Heart left ventricle (tissue), 16 donors: ENCODE data around the gene SYCP2L. TPM values are rescaled to one million over a fixed set of nuclear protein-coding genes. Genes with fewer than 3 reads are reported as not detected.

Experiments
- ATAC-seq, 4 donors: fragments of 200-7000 bp; cut with Tn5 transposase; one replicate each; pipeline ENCODE4 v1.9.1; 2020 to 2022; ENCODE audit warnings: moderate library complexity in 4 of 4, mild to moderate bottlenecking in 3 of 4, moderate number of reproducible peaks in 1 of 4
- DNase-seq, 5 donors: peaks; one replicate each; pipeline ENCODE4 v3.0.0-alpha.2; 2020
- H3K27ac ChIP-seq, 12 donors: fragments of 200-600 bp; sonication (generic) in 4 of 12; one replicate each; pipeline versions ENCODE4 v1.5.0 to v1.8.0; 2016 to 2022; ENCODE audit warnings: mild to moderate bottlenecking in 2 of 12
- H3K27me3 ChIP-seq, 9 donors: fragments of 200-600 bp; sonication (generic) in 2 of 9; one replicate each; pipeline versions ENCODE4 v1.5.1 to v1.8.0; 2016 to 2022; ENCODE audit warnings: mild to moderate bottlenecking in 3 of 9
- H3K36me3 ChIP-seq, 9 donors: fragments of 200-600 bp; sonication (generic) in 2 of 9; one replicate each; pipeline versions ENCODE4 v1.5.0 to v1.8.0; 2018 to 2022; ENCODE audit warnings: mild to moderate bottlenecking in 2 of 9
- H3K4me1 ChIP-seq, 12 donors: fragments of 200-600 bp; sonication (generic) in 4 of 12; one replicate each; pipeline versions ENCODE4 v1.5.0 to v1.8.0; 2016 to 2022; ENCODE audit warnings: mild to moderate bottlenecking in 3 of 12
- H3K4me3 ChIP-seq, 12 donors: fragments of 200-600 bp; sonication (generic) in 4 of 12; one replicate each; pipeline versions ENCODE4 v1.5.0 to v1.8.0; 2017 to 2022; ENCODE audit warnings: mild to moderate bottlenecking in 9 of 12, moderate library complexity in 4 of 12
- H3K9me3 ChIP-seq, 12 donors: fragments of 200-600 bp; sonication (generic) in 4 of 12; one replicate each; pipeline versions ENCODE4 v1.5.0 to v1.8.0; 2016 to 2022; ENCODE audit warnings: mild to moderate bottlenecking in 1 of 12
- POLR2A ChIP-seq, 2 donors: fragments of 450-650 bp; IDR thresholded peaks; one replicate each; pipeline ENCODE4 v1.6.1; 2017; ENCODE audit warnings: antibody characterized with exemption in 2 of 2, mild to moderate bottlenecking in 2 of 2, moderate library complexity in 2 of 2
- WGBS, 4 donors: extraction: QIAGEN DNeasy Blood & Tissue Kit in 2 of 4; methylation state at CpG; one replicate each; pipeline versions ENCODE4 v1.1.5 to v1.1.7; 2013 to 2018; 5-methylcytosine and 5-hydroxymethylcytosine counted together
- intact Hi-C, 10 donors: fragments of 100-400 bp; cut with DNase I; formaldehyde crosslinking; loops; one replicate each; pipeline versions ENCODE4 v1.11.1 to v1.14.2; 2022
- polyA plus RNA-seq, 2 donors: library from polyadenylated mRNA; stranded (reverse); fragments of 200-250 nt; gene quantifications; one replicate each; pipeline ENCODE4 v1.2.3, GENCODE V29; 2013
- total RNA-seq, 9 donors: library from RNA; depleted of rRNA in 2 of 9; stranded (reverse); fragments of >200 nt in 2 of 9; fragmentation: NEBNext Ultra II Directional in 3 of 9; extraction: Animal tissue kit (Norgen Biotek cat#: 25700) in 3 of 9; gene quantifications; one replicate each; pipeline versions ENCODE4 v1.1.0 to v1.2.4, GENCODE V29; 2016 to 2023
- TF ChIP-seq, protein P1 (sequence below), 12 donors: fragments of 200-600 bp; sonication (generic) in 4 of 12; IDR thresholded peaks; one replicate each; pipeline versions ENCODE4 v1.5.0 to v1.8.0; 2018 to 2022; ENCODE audit warnings: antibody characterized with exemption in 12 of 12, mild to moderate bottlenecking in 5 of 12
- donor health status: ischemic (EF 13 %, LVEDD 7.1; RV severe dilation, severe dysfunction).
- donor health status: healthy with polysubstance abuse.
- donor health status: DM: no; HTN: yes; CAD: no.
- donor health status: DM: no; HTN: no; CAD: no.
- donor health status: ischemic (EF 25% LVEDD 6.9; RV normal size, moderate dysfunction).
- donor health status: ischemic (EF 25% LVEDD 5.7; RV mildly dilated, moderate dysfunction).
- donor health status: healthy.
- donor health status: DM: yes; HTN: yes; CAD: no.
- donor health status: ischemic (EF 35%, LVEDD 5.7; RV mildly dilated, moderate dysfunction).
- donor health status: nonischemic (EF 11% LVEDD 7.7; RV severe dilation, severe dysfunction).
- donor health status: DM: yes; HTN: yes; CAD: no.
- donor health status: PGD.
- donor health status: ischemic (EF 29% LVEDD 5.4; RV normal size, mild dysfunction).
- donor health status: nonischemic (EF 23%, LVEDD 6.1; RV moderate dilation, normal function).

The SYCP2L gene
- total and polyA plus RNA-seq, 11 donors: 0.10 to 1.3 (median 0.50) TPM; not detected in 1

DNA sequence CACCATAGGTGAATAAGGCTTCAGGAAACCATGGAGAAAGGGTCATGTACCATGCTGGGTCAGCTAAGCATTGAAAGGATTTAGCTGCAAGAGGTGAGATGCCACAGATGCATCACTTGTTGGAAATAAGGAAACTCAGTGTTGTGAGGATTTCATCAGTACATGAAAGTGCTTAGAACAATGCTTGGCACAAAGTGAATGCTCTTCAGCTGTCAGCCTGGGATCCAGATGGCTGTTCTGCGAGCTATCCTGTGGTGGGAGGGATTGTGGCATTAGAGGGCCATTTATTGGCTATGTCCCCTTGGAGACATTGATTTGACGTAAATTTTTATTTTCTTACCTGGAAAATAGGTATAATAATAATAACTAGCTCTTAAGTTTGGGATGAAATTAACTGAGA is 104.3 kb downstream of the SYCP2L start:
- H3K36me3 ChIP-seq: no peaks in the 10 kb centered on the region
- DNase-seq: no peak
- TF ChIP-seq, protein P1, sequence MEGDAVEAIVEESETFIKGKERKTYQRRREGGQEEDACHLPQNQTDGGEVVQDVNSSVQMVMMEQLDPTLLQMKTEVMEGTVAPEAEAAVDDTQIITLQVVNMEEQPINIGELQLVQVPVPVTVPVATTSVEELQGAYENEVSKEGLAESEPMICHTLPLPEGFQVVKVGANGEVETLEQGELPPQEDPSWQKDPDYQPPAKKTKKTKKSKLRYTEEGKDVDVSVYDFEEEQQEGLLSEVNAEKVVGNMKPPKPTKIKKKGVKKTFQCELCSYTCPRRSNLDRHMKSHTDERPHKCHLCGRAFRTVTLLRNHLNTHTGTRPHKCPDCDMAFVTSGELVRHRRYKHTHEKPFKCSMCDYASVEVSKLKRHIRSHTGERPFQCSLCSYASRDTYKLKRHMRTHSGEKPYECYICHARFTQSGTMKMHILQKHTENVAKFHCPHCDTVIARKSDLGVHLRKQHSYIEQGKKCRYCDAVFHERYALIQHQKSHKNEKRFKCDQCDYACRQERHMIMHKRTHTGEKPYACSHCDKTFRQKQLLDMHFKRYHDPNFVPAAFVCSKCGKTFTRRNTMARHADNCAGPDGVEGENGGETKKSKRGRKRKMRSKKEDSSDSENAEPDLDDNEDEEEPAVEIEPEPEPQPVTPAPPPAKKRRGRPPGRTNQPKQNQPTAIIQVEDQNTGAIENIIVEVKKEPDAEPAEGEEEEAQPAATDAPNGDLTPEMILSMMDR (IDR thresholded peaks at IDR 0.05): no peak
- no peak for TF ChIP-seq POLR2A (IDR thresholded peaks at IDR 0.05)
- H3K27ac ChIP-seq: no peak overlapping the region
- intact Hi-C loops: no loop called here
- 30 to 65% (median 47%) methylated on average over 2 of the region's 2 CpGs for WGBS, 4 donors
- no peak for ATAC-seq
- H3K9me3 ChIP-seq: no peaks in the 10 kb centered on the region
- H3K4me3 ChIP-seq: no peak overlapping the region
- H3K27me3 ChIP-seq: peaks cover 0 to 3% (median 0%) of the 10 kb centered on the region in 9 donors
- H3K4me1 ChIP-seq: no peaks in the 10 kb centered on the region

DNA sequence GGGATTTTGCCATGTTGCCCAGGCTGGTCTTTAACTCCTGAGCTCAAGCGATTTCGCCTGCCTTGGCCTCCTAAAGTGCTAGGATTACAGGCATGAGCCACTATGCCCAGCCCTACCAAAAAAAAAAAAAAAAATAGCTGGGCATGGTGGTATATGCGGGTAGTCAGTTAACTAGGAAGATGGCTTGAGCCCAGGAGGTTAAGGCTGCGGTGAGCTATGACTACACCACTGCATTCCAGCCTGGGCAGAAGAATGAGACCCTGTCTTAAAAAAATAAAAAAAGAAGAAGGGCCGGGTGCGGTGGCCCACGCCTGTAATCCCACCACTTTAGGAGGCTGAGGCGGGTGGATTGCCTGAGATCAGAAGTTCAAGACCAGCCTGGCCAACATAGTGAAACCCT is 107.0 kb downstream of the SYCP2L start:
- H3K4me1 ChIP-seq: no peaks in the 10 kb centered on the region
- no peak overlapping the region for H3K4me3 ChIP-seq
- WGBS, 4 donors: 93 to 97% (median 95%) methylated on average over 8 of the region's 8 CpGs
- no peaks in the 10 kb centered on the region for H3K9me3 ChIP-seq
- no peaks in the 10 kb centered on the region for H3K36me3 ChIP-seq
- no peak overlapping the region for H3K27ac ChIP-seq
- H3K27me3 ChIP-seq: peaks cover 0 to 3% (median 0%) of the 10 kb centered on the region in 9 donors
- intact Hi-C loops: no loop called here
- DNase-seq (no peak), ATAC-seq (no peak)
- TF ChIP-seq, protein P1 (IDR thresholded peaks at IDR 0.05): no peak
- TF ChIP-seq POLR2A (IDR thresholded peaks at IDR 0.05): no peak

DNA sequence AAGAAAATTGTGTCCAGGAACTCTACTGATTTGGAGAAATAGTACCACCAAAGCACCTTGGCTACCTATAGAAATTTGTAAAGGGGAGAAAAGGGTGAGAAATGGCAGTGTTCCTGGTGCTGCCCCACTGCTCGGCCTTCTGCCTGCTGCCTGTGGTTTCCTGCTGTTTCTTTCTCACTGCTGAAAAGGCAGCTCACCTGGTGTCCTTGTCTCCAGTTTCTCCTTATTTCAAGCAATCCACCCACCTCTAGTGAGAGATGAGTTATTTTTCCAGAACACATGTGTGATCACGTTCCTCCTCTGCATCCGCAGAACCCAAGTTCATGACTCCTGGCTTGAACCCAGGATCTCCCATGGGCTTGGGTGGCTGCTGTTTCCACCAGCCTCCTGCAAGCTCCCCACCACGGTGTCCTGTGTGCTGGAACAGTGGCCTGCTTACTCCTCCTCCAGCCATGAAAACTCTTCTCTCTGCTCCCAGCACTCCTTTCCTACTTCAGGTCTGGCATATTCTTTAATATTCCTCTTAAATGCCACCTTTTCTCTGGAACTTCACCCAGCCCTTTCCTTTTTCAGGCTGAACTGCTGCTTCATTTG is 108.4 kb downstream of the SYCP2L start:
- TF ChIP-seq, protein P1 (IDR thresholded peaks at IDR 0.05): no peak
- TF ChIP-seq POLR2A (IDR thresholded peaks at IDR 0.05): no peak
- ATAC-seq: no peak
- no peak overlapping the region for H3K27ac ChIP-seq
- intact Hi-C loops: no loop called here
- DNase-seq: peak in 1 of 5 donors; percentile 41
- 53 to 71% (median 61%) methylated on average over 4 of the region's 4 CpGs for WGBS, 4 donors
- H3K36me3 ChIP-seq: no peaks in the 10 kb centered on the region
- H3K27me3 ChIP-seq: peaks cover 0 to 3% (median 0%) of the 10 kb centered on the region in 9 donors
- no peak overlapping the region for H3K4me3 ChIP-seq
- peaks cover 0 to 8% (median 0%) of the 10 kb centered on the region in 12 donors for H3K4me1 ChIP-seq
- H3K9me3 ChIP-seq: no peaks in the 10 kb centered on the region

DNA sequence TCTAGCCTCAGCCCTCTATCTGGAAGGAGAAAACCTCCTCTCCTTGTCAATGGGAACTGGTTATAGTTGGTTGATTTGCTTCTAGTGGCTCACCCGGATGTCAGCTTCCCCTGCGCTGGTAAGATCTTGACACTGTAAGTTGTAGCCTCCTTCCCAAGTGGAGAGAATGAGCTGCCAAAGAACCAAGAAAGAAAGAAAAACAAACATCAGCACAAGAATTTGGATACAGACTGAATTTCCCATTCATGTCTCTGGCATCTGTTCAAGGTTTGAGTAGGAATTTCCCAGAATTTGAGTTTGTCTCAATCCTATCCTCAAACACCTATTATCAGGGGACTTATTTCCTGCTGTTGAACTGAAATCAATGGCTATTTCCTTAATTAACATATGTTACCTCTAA is 113.1 kb downstream of the SYCP2L start:
- ATAC-seq: peak in 2 of 4 donors; percentile 53 to 63
- intact Hi-C loops: loop anchor here in 1 of 10 donors (5.0 kb wide), 1 partner anchor 42 kb away; the partner anchor contains the start of gene ELOVL2
- 34 to 62% (median 48%) methylated on average over 2 of the region's 2 CpGs for WGBS, 4 donors

More for the DNA sequence above, 113.1 kb downstream of the SYCP2L start:
- peak overlapping the region in 5 of 12 donors; percentile 13 to 56 (median 29) for H3K27ac ChIP-seq
- H3K27me3 ChIP-seq: no peaks in the 10 kb centered on the region
- H3K36me3 ChIP-seq: no peaks in the 10 kb centered on the region
- no peak overlapping the region for H3K4me3 ChIP-seq
- H3K4me1 ChIP-seq: peaks cover 0 to 15% (median 0%) of the 10 kb centered on the region in 12 donors
- TF ChIP-seq, protein P1 (IDR thresholded peaks at IDR 0.05): no peak
- TF ChIP-seq POLR2A (IDR thresholded peaks at IDR 0.05): no peak
- no peaks in the 10 kb centered on the region for H3K9me3 ChIP-seq
- DNase-seq: no peak
